Caco-2 (cell line): ENCODE measurements around the gene MGAT3. TPM values are rescaled to one million over a fixed set of nuclear protein-coding genes. Genes with fewer than 3 reads are reported as not detected.

Experiments used
- BruUV-seq: library from RNA; stranded (reverse); fragments of 400-500 nt; replicated peaks from 2 replicates; lab custom pipeline; 2021; lab: Mats Ljungman, UMichigan
- CTCF ChIA-PET: fragments of 300-600 bp; sonication (Branson Sonifier 250); formaldehyde crosslinking; loops from one replicate; lab custom pipeline; 2022; ENCODE audit warnings: antibody characterized with exemption; lab: Charles Lee
- POLR2A ChIA-PET: fragments of 300-600 bp; sonication (Branson Sonifier 250); formaldehyde crosslinking; loops from one replicate; lab custom pipeline; 2022; ENCODE audit warnings: antibody characterized with exemption; lab: Charles Lee
- DNase-seq, 2 experiments: peaks; one replicate each; pipeline versions ENCODE4 v3.0.0 to v3.0.0-alpha.2; 2020 to 2022
- H3K27me3 ChIP-seq: replicated peaks from 2 replicates; pipeline ENCODE4 v1.6.0; 2011; ENCODE audit warnings: low read length; ENCODE audit not compliant: control insufficient read depth, insufficient read depth
- H3K36me3 ChIP-seq: 2 replicates; pipeline ENCODE4 v1.5.1; 2011; ENCODE audit warnings: low read length; ENCODE audit not compliant: control insufficient read depth, insufficient read depth
- H3K4me1 ChIP-seq: fragments of 250-450 bp; sonication (Bioruptor Pico); 2 replicates; pipeline ENCODE4 v1.5.1; 2020; ENCODE audit warnings: mild to moderate bottlenecking
- H3K4me3 ChIP-seq: 2 replicates; pipeline ENCODE4 v1.5.1; 2011; ENCODE audit warnings: low read depth, mild to moderate bottlenecking, control low read depth, low read length
- H3K9me3 ChIP-seq: fragments of 250-450 bp; sonication (Bioruptor Pico); 2 replicates; pipeline ENCODE4 v1.5.1; 2020; ENCODE audit warnings: mild to moderate bottlenecking, moderate library complexity
- H3K27ac Mint-ChIP-seq: one replicate; pipeline ENCODE4 v1.8.0; 2022; ENCODE audit warnings: mixed read lengths; ENCODE audit not compliant: unreplicated experiment
- H3K27me3 Mint-ChIP-seq: one replicate; pipeline ENCODE4 v1.8.0; 2022; ENCODE audit warnings: mixed read lengths; ENCODE audit not compliant: insufficient read depth, unreplicated experiment
- H3K36me3 Mint-ChIP-seq: one replicate; pipeline ENCODE4 v1.8.0; 2022; ENCODE audit warnings: mild to moderate bottlenecking, mixed read lengths; ENCODE audit not compliant: insufficient read depth, unreplicated experiment
- H3K4me1 Mint-ChIP-seq: one replicate; pipeline ENCODE4 v1.8.0; 2022; ENCODE audit warnings: low read depth, mixed read lengths; ENCODE audit not compliant: unreplicated experiment
- H3K4me3 Mint-ChIP-seq: one replicate; pipeline ENCODE4 v1.8.0; 2022; ENCODE audit warnings: mild to moderate bottlenecking, moderate library complexity, mixed read lengths; ENCODE audit not compliant: unreplicated experiment
- H3K9me3 Mint-ChIP-seq: one replicate; pipeline ENCODE4 v1.8.0; 2022; ENCODE audit warnings: mixed read lengths; ENCODE audit not compliant: unreplicated experiment
- intact Hi-C: fragments of 100-400 bp; cut with micrococcal nuclease; formaldehyde crosslinking; loops from one replicate; pipeline ENCODE4 v1.10.0; 2022; ENCODE audit not compliant: unreplicated experiment
- total RNA-seq: library from RNA; stranded (reverse); gene quantifications from 2 replicates; pipeline ENCODE4 v1.2.3, GENCODE V29; 2022
- TF ChIP-seq, protein P1 (sequence below), 2 experiments: fragments of 200-600 bp in 1 of 2; IDR thresholded peaks; 1 replicate in 1 of 2; 2 replicates in 1 of 2; pipeline versions ENCODE4 v1.5.1 to v1.8.0; 2011 to 2022; ENCODE audit warnings: antibody characterized with exemption in 1 of 2, control low read depth in 1 of 2, inconsistent platforms in 1 of 2, low read depth in 1 of 2, low read length in 1 of 2, mild to moderate bottlenecking in 1 of 2, moderate library complexity in 1 of 2; ENCODE audit not compliant: insufficient read depth in 1 of 2, severe bottlenecking in 1 of 2, unreplicated experiment in 1 of 2

The MGAT3 gene
- total RNA-seq, 1 experiment from 2014 or later, result 16.6 TPM

DNA sequence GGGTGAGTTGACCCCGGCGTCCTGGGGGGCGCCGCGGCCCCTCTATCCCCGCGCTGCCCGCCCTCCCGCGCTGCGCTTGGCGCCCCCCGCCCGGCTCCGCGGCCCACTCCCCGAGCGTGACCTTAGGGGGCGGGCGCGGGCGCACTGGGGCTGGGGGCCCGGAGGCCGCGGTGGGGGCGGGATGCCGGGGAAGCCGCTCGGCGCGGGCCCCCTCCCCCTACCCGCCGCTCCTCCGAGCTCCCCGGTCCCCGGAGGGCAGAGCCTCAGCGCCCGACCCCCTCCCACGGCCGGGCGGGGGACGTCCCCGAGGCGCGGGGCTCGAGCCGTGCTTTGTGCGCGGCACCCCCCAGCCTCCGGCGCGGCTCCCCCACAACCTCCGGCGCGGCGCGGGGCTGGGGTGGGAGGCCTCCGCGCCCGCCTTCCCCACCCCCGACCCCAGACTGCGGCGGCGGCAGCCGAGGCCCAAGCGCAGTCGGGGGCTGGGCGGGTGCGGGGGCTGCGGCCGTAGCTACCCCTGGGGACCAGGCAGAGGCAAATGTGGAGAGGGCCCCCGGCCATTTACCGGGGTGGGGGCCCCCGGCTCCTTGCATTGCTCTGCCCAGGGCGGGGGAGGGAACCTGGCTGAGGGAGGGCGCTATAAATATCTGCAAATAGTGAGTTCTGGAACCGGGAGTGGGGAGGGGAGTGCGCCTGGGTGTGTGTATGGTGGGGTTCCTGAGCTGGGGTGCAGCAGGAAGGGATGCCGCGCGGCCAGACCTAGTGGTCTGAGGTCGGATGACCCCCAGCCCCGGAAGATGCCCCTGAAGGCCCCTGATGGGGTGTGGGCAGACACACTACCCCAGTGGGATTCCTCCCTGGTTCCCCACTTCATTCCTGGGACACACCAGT lies 988 bp downstream of the MGAT3 start:
- no peak for DNase-seq
- peaks cover 12% of the 10 kb centered on the region for H3K4me1 Mint-ChIP-seq
- no peaks in the 10 kb centered on the region for H3K27me3 Mint-ChIP-seq
- H3K27ac Mint-ChIP-seq, result peak overlapping the region; percentile 53
- no peak overlapping the region for H3K4me3 Mint-ChIP-seq
- no peaks in the 10 kb centered on the region for H3K36me3 Mint-ChIP-seq
- CTCF ChIA-PET, result no interaction called here
- POLR2A ChIA-PET, result no interaction called here
- intact Hi-C loops, result no loop called here
- Histone ChIP-seq H3K27me3 (no peaks in the 10 kb centered on the region), H3K9me3 (no peaks in the 10 kb centered on the region), H3K36me3 (no peaks in the 10 kb centered on the region), H3K4me1 (peaks cover 15% of the 10 kb centered on the region), H3K4me3 (no peak overlapping the region)
- TF ChIP-seq, protein P1, sequence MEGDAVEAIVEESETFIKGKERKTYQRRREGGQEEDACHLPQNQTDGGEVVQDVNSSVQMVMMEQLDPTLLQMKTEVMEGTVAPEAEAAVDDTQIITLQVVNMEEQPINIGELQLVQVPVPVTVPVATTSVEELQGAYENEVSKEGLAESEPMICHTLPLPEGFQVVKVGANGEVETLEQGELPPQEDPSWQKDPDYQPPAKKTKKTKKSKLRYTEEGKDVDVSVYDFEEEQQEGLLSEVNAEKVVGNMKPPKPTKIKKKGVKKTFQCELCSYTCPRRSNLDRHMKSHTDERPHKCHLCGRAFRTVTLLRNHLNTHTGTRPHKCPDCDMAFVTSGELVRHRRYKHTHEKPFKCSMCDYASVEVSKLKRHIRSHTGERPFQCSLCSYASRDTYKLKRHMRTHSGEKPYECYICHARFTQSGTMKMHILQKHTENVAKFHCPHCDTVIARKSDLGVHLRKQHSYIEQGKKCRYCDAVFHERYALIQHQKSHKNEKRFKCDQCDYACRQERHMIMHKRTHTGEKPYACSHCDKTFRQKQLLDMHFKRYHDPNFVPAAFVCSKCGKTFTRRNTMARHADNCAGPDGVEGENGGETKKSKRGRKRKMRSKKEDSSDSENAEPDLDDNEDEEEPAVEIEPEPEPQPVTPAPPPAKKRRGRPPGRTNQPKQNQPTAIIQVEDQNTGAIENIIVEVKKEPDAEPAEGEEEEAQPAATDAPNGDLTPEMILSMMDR (IDR thresholded peaks at IDR 0.05; ENCODE audit: insufficient read depth in 1 of 2, low read depth in 1 of 2, low read length in 1 of 2, severe bottlenecking in 1 of 2, unreplicated experiment in 1 of 2), result no peak
- H3K9me3 Mint-ChIP-seq, result no peaks in the 10 kb centered on the region
- no TSS peak for BruUV-seq

DNA sequence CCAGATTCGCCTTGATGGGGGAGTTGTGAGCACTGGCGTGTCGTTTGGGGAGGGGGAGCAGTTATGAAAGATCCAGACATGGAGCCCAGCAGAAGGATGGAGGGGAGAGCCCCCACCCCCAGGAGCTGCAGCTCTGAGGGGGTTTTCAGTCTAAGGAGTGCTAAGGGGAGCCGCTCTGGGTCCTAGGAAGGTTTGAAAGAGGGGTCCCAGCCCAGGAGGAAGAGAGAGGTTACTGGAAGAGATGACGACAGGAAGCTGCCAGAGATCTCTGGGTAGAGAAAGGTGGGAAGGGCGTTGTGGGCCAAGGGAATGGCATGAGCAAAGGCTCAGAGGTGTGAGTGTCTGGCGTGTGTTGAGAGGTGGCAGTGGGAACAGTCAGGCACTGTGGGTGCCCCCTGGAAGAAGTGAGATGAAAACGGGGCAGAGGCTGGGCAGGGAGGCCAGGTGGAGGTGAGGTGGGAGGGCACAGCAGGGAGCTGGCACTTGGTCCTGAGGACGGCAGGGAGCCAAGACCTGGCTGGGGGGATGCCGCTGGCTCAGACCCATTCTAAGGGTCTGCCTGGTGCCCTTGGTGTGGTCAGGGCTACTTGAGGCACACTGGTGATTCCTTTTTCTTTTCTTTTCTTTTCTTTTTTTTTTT lies 1.8 kb downstream of the MGAT3 start:
- no peaks in the 10 kb centered on the region for H3K36me3 ChIP-seq
- no peak overlapping the region for H3K4me3 ChIP-seq
- Mint-ChIP-seq H3K36me3 (no peaks in the 10 kb centered on the region), H3K27me3 (no peaks in the 10 kb centered on the region), H3K9me3 (no peaks in the 10 kb centered on the region), H3K27ac (peak overlapping the region; percentile 53), H3K4me1 (peaks cover 12% of the 10 kb centered on the region), H3K4me3 (no peak overlapping the region)
- H3K27me3 ChIP-seq, result no peaks in the 10 kb centered on the region
- ChIA-PET POLR2A (no interaction called here), CTCF (no interaction called here)
- TF ChIP-seq, protein P1 (IDR thresholded peaks at IDR 0.05; ENCODE audit: insufficient read depth in 1 of 2, low read depth in 1 of 2, low read length in 1 of 2, severe bottlenecking in 1 of 2, unreplicated experiment in 1 of 2), result no peak
- peaks cover 16% of the 10 kb centered on the region for H3K4me1 ChIP-seq
- H3K9me3 ChIP-seq, result no peaks in the 10 kb centered on the region
- no peak for DNase-seq
- no TSS peak for BruUV-seq
- intact Hi-C loops, result no loop called here

DNA sequence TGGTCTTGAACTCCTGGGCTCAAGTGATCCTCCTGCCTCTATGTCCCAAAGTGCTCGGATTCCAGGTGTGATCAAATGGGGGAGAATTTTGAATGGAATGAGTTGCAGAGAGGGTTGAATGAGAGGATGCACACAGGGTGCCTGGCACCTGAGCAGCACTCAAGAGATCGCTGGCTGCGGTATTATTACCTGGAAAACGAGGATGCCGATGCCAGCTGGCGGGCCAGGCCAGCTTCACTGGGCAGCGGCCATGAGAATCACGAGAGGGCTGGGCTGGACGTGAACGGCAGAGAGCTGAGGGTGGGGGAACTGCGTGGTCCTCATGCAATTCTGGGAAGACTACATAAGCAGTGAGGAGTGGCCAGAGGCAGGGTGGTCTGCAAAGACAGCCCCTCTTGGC lies 2.9 kb downstream of the MGAT3 start:
- H3K27me3 ChIP-seq, result no peaks in the 10 kb centered on the region
- CTCF ChIA-PET, result no interaction called here
- DNase-seq, result no peak
- Mint-ChIP-seq H3K27ac (no peak overlapping the region), H3K9me3 (no peaks in the 10 kb centered on the region), H3K27me3 (no peaks in the 10 kb centered on the region), H3K4me3 (no peak overlapping the region), H3K36me3 (no peaks in the 10 kb centered on the region), H3K4me1 (peaks cover 4% of the 10 kb centered on the region)
- intact Hi-C loops, result loop anchor here (5.0 kb wide), 1 partner anchor 43 kb away; the partner anchor contains the start of gene MIEF1
- no peaks in the 10 kb centered on the region for H3K9me3 ChIP-seq
- H3K4me3 ChIP-seq, result no peak overlapping the region
- H3K4me1 ChIP-seq, result peaks cover 10% of the 10 kb centered on the region
- H3K36me3 ChIP-seq, result no peaks in the 10 kb centered on the region
- TF ChIP-seq, protein P1 (IDR thresholded peaks at IDR 0.05; ENCODE audit: insufficient read depth in 1 of 2, low read depth in 1 of 2, low read length in 1 of 2, severe bottlenecking in 1 of 2, unreplicated experiment in 1 of 2), result no peak
- POLR2A ChIA-PET, result no interaction called here
- no TSS peak for BruUV-seq
